Measurements from ENCODE around the gene VEGFC. TPM values are rescaled to one million over a fixed set of nuclear protein-coding genes. Genes with fewer than 3 reads are reported as not detected.

The VEGFC gene
- total RNA-seq, 1 donor from 2014 or later = 1.6 TPM

GRCh38 chr4:176676901-176677300, 115.8 kb downstream of the VEGFC start:
- Histone ChIP-seq H3F3A (ENCODE audit: low read depth) (no peaks in the 10 kb centered on the region), H3K79me2 (ENCODE audit: low read depth) (no peaks in the 10 kb centered on the region), H3K4me1 (no peaks in the 10 kb centered on the region), H3K4me2 (no peak overlapping the region), H3K27me3 (no peaks in the 10 kb centered on the region), H3K4me3 (no peak overlapping the region), H4K20me1 (ENCODE audit: low read depth) (no peaks in the 10 kb centered on the region), H3K36me3 (no peaks in the 10 kb centered on the region), H3K27ac (no peak overlapping the region), H2AFZ (replicated peaks) (no peak overlapping the region), H3K9ac (no peak overlapping the region), H3K9me3 (ENCODE audit: low read depth) (no peaks in the 10 kb centered on the region)
- no peak overlapping the region for H3K27ac Mint-ChIP-seq
- H3K36me3 Mint-ChIP-seq = peaks cover 2% of the 10 kb centered on the region
- no peak for DNase-seq (ENCODE audit: low spot score)
- no peaks in the 10 kb centered on the region for H3K4me1 Mint-ChIP-seq
- no peaks in the 10 kb centered on the region for H3K27me3 Mint-ChIP-seq (ENCODE audit: insufficient read depth, low read depth)
- no peak for TF ChIP-seq EZH2phosphoT487 (IDR thresholded peaks at IDR 0.05)
- TF ChIP-seq CTCF (IDR thresholded peaks at IDR 0.05) = no peak
- TF ChIP-seq EZH2 (IDR thresholded peaks at IDR 0.05) = no peak
- peaks cover 2% of the 10 kb centered on the region for H3K9me3 Mint-ChIP-seq
- no peak overlapping the region for H3K4me3 Mint-ChIP-seq

- H3K4me3 ChIP-seq = no peak overlapping the region
- no peaks in the 10 kb centered on the region for H3K9me3 ChIP-seq (ENCODE audit: low read depth)
- no peaks in the 10 kb centered on the region for H3K4me1 ChIP-seq
- no peak overlapping the region for H2AFZ ChIP-seq (replicated peaks)
- H3K9ac ChIP-seq = no peak overlapping the region
- H3K27me3 Mint-ChIP-seq (ENCODE audit: insufficient read depth, low read depth) = no peaks in the 10 kb centered on the region
- H3K27ac ChIP-seq = no peak overlapping the region
- no peak overlapping the region for H3K27ac Mint-ChIP-seq
- H4K20me1 ChIP-seq (ENCODE audit: low read depth) = no peaks in the 10 kb centered on the region
- no peak overlapping the region for H3K4me2 ChIP-seq
- no peak for TF ChIP-seq EZH2phosphoT487 (IDR thresholded peaks at IDR 0.05)
- no peak for TF ChIP-seq EZH2 (IDR thresholded peaks at IDR 0.05)
- no peak for TF ChIP-seq CTCF (IDR thresholded peaks at IDR 0.05)
- H3F3A ChIP-seq (ENCODE audit: low read depth) = no peaks in the 10 kb centered on the region
- no peaks in the 10 kb centered on the region for H3K36me3 ChIP-seq
- H3K79me2 ChIP-seq (ENCODE audit: low read depth) = no peaks in the 10 kb centered on the region
- H3K4me1 Mint-ChIP-seq = no peaks in the 10 kb centered on the region
- H3K4me3 Mint-ChIP-seq = no peak overlapping the region
- H3K36me3 Mint-ChIP-seq = peaks cover 2% of the 10 kb centered on the region
- no peaks in the 10 kb centered on the region for H3K27me3 ChIP-seq
- DNase-seq (ENCODE audit: low spot score) = no peak
- peaks cover 2% of the 10 kb centered on the region for H3K9me3 Mint-ChIP-seq
Measured at GRCh38 chr4:176675810-176676209, 116.9 kb downstream of the VEGFC start.

GRCh38 chr4:176671532-176671931, 121.2 kb downstream of the VEGFC start:
- H3K36me3 Mint-ChIP-seq = no peaks in the 10 kb centered on the region
- Histone ChIP-seq H3K4me2 (no peak overlapping the region), H3K36me3 (no peaks in the 10 kb centered on the region), H2AFZ (replicated peaks) (no peak overlapping the region), H3K9me3 (ENCODE audit: low read depth) (no peaks in the 10 kb centered on the region), H3K4me1 (no peaks in the 10 kb centered on the region), H3K27me3 (no peaks in the 10 kb centered on the region), H3K9ac (no peak overlapping the region), H3K27ac (no peak overlapping the region), H3K79me2 (ENCODE audit: low read depth) (no peaks in the 10 kb centered on the region), H3K4me3 (no peak overlapping the region), H3F3A (ENCODE audit: low read depth) (no peaks in the 10 kb centered on the region), H4K20me1 (ENCODE audit: low read depth) (no peaks in the 10 kb centered on the region)
- no peak overlapping the region for H3K4me3 Mint-ChIP-seq
- TF ChIP-seq CTCF (IDR thresholded peaks at IDR 0.05) = no peak
- TF ChIP-seq EZH2 (IDR thresholded peaks at IDR 0.05) = no peak
- no peak for TF ChIP-seq EZH2phosphoT487 (IDR thresholded peaks at IDR 0.05)
- H3K27me3 Mint-ChIP-seq (ENCODE audit: insufficient read depth, low read depth) = no peaks in the 10 kb centered on the region
- no peak overlapping the region for H3K27ac Mint-ChIP-seq
- peaks cover 3% of the 10 kb centered on the region for H3K4me1 Mint-ChIP-seq
- no peaks in the 10 kb centered on the region for H3K9me3 Mint-ChIP-seq
- DNase-seq (ENCODE audit: low spot score) = no peak

Measured in neural progenitor cell (in vitro differentiated cells).